Embryonic facial prominence (tissue), 1 donor: ENCODE data around the gene MYEF2.

Experiments used
- DNase-seq: peaks from one replicate; pipeline ENCODE4 v3.0.0-alpha.2; 2016; ENCODE audit errors: extremely low spot score

MYEF2 gene

GRCh38 chr15:48086576-48086975 is 91.5 kb downstream of the MYEF2 start:
- DNase-seq = peak; percentile 17

DNA sequence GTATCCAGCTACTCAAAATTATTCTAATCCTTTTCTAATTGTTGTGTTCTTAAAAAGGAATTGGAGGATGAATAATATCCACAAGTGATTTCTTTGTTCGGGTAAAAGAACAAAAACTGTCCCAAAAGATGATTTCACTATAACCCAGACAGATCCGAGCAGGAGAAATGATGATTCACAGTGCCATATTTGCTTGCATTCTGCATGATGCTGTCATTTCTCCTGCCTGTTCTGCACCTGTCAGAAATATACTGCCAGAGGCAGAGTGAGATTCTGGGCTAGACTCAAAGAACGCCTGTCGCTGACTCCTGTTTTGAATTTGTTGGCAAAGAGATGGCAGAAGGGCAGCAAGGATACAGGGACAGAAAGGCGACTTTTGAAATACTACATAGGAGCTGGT is 92.0 kb downstream of the MYEF2 start:
- no peak for DNase-seq

DNA sequence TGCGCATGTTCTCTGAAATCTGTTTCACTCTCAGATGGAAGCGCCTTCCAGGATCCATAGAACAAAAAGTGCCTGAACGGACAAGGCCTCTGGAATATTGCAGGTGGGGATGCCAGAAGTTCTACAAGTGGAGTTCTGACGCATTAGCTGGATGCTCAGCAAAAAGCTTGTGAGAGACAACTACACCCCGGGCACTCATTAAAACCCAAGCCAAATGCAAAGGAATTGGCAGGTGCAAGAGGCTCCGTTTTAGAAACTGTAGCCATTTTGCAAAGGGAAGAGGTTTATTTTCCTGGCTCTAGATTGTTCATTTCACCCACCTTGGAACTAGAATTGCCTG is 92.5 kb downstream of the MYEF2 start:
- no peak for DNase-seq

- peak; percentile 32 for DNase-seq
These were observed 93.1 kb downstream of the MYEF2 start for GRCh38 chr15:48084759-48085590.
